GM10266 (cell line): ENCODE measurements around the gene MPLKIP.
"Not testable (repeated sequence)": the region's sequence is repeated elsewhere in the genome, so short reads cannot be mapped to it uniquely, and the experiment has no call there.

Source experiments
- DNase-seq: peaks from one replicate; pipeline ENCODE4 v3.0.0; 2012; ENCODE audit errors: extremely low spot score
- CTCF ChIP-seq: IDR thresholded peaks from 2 replicates; pipeline ENCODE4 v1.5.1; 2012; ENCODE audit warnings: mild to moderate bottlenecking, low read depth; ENCODE audit not compliant: control insufficient read depth, insufficient read depth; ENCODE audit errors: missing control alignments

MPLKIP gene

GRCh38 chr7:40162516-40162915 lies 28.1 kb upstream of the MPLKIP start:
- no peak for TF ChIP-seq CTCF
- no peak for DNase-seq

- TF ChIP-seq CTCF: no peak
- DNase-seq: no peak
Measured at GRCh38 chr7:40156988-40157387, 22.6 kb upstream of the MPLKIP start.

- no peak for TF ChIP-seq CTCF
- no peak for DNase-seq
Measured at GRCh38 chr7:40151504-40151903, 17.1 kb upstream of the MPLKIP start.

- no peak for TF ChIP-seq CTCF
- no peak for DNase-seq
Measured at GRCh38 chr7:40148671-40149070, 14.2 kb upstream of the MPLKIP start.

- not testable (repeated sequence) for DNase-seq
Measured at GRCh38 chr7:40148247-40148580, 13.8 kb upstream of the MPLKIP start.

GRCh38 chr7:40147371-40148246 lies 13.2 kb upstream of the MPLKIP start:
- TF ChIP-seq CTCF: no peak
- DNase-seq: no peak

- not testable (repeated sequence) for DNase-seq
Measured at GRCh38 chr7:40145596-40146130, 11.2 kb upstream of the MPLKIP start.

- DNase-seq: not testable (repeated sequence)
Measured at GRCh38 chr7:40141916-40142315, 7.5 kb upstream of the MPLKIP start.

GRCh38 chr7:40139891-40140290 lies 5.5 kb upstream of the MPLKIP start:
- DNase-seq: not testable (repeated sequence)
